NCI-H1694 (cell line): ENCODE measurements around the gene PHACTR3.
"Not testable (repeated sequence)": the region's sequence is repeated elsewhere in the genome, so short reads cannot be mapped to it uniquely, and the experiment has no call there.

Experiments
- DNase-seq: peaks from one replicate; lab custom pipeline; 2025; lab: John Stamatoyannopoulos, UW

The PHACTR3 gene

GRCh38 chr20:59603781-59604541 is at the start of gene PHACTR3:
Gene PHACTR3, plus strand, starts transcription at chr20:59604540. Its CDS starts 475 bp downstream, at chr20:59605015.
- DNase-seq = no peak

- DNase-seq = not testable (repeated sequence)
Observed at GRCh38 chr20:59557733-59558529, 46.4 kb upstream of the PHACTR3 start.

DNA sequence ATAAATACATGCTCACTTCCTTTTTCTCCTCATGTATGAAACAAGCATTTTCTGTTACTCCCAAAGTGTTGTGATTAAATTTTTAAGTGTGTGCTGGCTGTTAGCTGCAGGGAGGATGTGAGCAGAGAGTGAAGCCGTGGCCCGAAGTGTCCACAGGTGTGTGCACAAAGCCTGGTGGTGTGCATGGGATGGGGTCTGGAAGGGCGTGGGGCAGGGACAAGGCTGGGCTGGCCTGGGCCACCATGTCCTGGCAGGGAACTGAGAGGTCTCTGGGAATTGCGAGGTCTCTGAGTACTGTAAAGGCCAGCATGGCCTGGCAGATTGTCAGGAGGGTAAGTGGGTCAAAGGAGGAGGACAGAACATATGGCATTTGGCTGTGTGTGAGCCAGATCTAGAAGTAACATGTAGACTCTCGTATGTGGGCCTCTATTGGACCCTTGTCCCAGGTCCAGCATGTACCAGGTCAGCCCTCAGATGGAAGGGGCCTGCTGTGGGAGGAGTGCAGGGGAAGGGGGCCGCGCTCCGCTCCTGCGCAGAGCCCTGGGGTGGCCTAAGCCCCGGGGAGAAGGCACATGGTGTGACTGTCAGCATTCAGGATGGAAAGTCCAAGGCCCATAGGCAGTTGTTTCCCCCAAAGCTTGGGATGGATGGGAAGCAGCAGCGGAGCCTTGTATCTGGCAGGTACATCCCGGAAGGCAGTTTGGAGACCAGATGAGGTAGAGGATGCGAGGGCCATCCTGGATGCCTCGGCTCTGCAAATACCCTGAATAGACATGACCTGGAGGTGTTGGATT is 45.1 kb upstream of the PHACTR3 start:
- DNase-seq = no peak

- DNase-seq = no peak
Observed at GRCh38 chr20:59559863-59560262, 44.5 kb upstream of the PHACTR3 start.

DNA sequence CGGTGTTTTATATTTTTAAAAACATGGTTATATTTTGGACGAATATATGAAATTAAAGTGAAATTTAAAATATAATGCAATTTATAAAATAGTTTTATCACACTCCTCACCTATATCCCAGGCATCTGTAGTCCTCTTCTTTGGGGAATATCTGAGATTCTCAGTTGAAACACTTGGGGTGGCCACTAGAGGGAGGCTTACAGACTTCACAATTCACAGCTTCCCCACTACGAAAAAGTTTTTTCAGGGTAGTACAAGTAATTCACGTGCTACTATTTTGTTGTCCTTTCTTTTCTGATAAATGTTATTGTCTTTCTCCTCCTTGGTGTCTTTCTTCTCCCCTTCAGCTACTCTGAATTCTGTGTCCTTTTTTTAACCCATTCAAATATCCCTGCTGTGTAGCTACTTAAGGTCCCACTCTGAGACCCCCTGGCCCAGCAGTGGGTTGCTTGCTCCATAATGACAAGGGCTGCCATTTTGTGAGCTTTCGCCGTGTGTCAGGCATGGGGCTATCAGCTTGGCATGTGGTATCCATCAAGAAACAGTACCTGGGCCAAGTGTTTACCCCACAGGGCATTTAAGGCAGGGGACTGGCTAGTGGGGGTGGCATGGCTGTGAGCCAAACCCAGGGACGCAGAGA is 43.6 kb upstream of the PHACTR3 start:
- no peak for DNase-seq

GRCh38 chr20:59561228-59561605 is 43.1 kb upstream of the PHACTR3 start:
- DNase-seq = no peak

GRCh38 chr20:59561614-59562277 is 42.6 kb upstream of the PHACTR3 start:
- DNase-seq = no peak

GRCh38 chr20:59564171-59564570 is 40.2 kb upstream of the PHACTR3 start:
- no peak for DNase-seq

GRCh38 chr20:59564943-59565342 is 39.4 kb upstream of the PHACTR3 start:
- DNase-seq = no peak

DNA sequence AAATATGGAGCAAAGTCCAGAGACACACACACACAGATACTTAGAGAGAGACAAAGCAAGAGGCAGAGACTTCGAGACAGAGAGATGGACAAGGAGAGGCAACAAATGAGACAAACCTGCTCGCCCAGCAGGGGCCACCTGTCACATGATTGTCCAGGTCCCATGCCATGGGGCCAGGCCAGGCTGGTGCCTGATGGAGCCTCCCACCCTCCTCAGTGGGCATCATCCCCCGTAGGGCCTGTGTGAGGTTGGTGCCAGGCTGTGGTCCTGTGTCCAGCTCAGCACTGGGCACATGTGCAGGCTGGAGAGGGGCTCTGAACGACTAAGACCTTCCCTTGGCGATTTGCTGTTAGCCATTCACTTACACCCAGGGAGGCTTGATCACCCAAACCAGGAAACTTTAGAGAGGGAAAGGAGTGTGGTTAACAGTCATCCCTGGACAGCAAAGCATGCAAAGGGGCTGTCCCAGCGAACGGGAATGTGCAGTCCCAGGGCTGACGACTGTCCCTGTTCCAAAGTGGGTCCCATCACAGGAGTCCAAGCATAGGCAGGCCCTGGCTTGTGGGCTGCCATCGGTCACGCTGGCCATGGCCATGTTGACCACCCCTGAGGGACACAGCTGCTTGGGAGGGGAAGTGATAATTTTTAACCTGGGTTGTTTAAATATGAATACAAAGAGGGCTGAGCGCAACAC is 38.4 kb upstream of the PHACTR3 start:
- no peak for DNase-seq

- DNase-seq = no peak
Observed at GRCh38 chr20:59566631-59567524, 37.5 kb upstream of the PHACTR3 start.

DNA sequence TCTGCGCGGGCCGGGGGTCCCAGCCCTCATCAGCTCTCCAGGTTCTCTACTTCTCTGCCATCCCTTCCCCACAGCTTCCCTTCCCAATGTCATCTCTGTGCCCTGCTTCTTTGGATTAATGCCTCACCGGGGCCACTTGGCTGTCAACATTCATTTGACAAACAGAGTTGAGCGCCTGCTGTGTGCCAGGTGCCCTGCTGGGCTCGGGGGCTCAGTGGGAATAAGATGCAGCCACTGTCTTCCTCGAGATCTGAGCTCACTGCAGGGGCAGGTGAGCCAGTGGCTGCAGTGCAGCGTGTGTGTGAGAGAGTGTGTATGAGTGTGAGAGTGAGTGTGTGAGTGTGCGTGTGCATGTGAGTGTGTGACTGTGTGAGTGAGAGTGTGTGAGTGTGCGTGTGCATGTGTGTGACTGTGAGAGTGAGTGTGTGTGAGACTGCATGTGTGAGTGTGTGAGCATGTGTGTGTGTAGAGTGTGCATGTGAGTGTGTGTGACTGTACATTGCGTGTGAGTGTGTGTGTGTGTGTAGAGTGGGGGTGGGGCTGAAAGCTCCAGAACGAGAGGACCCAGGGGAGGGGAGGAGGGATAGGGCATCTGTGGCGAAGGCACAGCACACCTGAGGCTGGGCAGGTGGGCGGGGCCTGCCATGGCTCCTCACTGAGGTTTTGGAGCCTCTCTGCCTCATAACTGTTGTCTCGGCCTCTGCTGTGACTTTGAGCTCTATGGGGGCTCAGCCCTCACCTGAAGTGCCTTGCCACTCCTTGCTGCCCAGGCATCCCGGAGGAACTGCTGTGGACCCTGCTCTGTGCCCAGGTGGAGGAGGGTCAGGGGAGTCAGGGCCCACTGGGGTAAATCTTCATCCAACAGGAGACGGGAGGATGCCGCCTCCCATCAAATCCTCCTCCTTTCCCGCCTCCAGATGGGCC is 36.5 kb upstream of the PHACTR3 start:
- no peak for DNase-seq

- no peak for DNase-seq
Observed at GRCh38 chr20:59568509-59569024, 35.8 kb upstream of the PHACTR3 start.

- no peak for DNase-seq
Observed at GRCh38 chr20:59569305-59569704, 35.0 kb upstream of the PHACTR3 start.

DNA sequence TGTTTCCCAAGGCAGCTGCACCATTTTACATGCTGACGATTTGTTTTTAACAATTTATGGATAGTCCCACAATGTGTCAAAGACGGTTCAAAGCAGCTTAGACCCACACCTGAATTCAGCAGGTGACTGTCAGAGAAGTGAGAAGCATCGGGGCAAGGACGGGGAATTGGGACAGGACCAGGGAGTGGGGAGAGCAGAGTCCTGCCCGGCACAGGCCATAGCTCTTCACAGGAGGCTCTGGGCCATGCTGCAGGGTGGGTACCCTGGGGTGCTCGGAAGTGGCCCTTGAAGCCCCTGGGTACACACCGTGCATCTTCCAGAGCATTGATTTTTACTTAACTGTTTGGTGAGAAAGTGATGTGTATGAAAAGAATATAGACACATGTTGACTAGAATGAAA is 33.2 kb upstream of the PHACTR3 start:
- DNase-seq = no peak

- DNase-seq = no peak
Observed at GRCh38 chr20:59571551-59572314, 32.6 kb upstream of the PHACTR3 start.

- no peak for DNase-seq
Observed at GRCh38 chr20:59572515-59572914, 31.8 kb upstream of the PHACTR3 start.

DNA sequence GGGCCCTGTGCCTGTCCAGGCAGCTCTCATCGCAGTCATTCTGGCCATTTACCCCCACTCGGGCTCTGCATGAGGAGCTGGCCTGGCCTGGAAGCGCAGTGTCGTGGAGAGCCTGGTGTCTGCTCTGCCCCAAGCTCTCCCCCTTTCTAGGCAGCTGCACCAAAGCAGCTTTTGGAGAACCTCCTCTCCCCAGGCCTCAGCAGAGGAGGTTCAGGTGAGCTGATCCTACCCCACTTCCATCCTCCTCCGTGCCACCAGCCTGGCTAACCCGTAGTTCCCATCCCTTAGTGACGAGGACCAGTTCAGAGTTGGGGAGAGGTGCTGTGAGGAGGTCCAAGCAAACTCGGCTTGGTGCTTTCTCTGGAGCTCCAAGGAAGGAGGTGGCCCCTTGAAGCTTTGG is 30.5 kb upstream of the PHACTR3 start:
- DNase-seq = no peak
